GM12878 (cell line): ENCODE results near the gene CANX. TPM values are rescaled to one million over a fixed set of nuclear protein-coding genes. Genes with fewer than 3 reads are reported as not detected.

Source experiments
- FOXK2 ChIP-seq: fragments of 450-650 bp; IDR thresholded peaks from 2 replicates; pipeline ENCODE4 v1.6.1; 2017; ENCODE audit warnings: mild to moderate bottlenecking, moderate library complexity
- GATAD2B ChIP-seq: fragments of 450-650 bp; conservative IDR thresholded peaks from 2 replicates; pipeline ENCODE4 v1.6.1; 2017; ENCODE audit warnings: low read depth, mild to moderate bottlenecking, moderate library complexity
- NFXL1 ChIP-seq: fragments of 450-650 bp; IDR thresholded peaks from 2 replicates; pipeline ENCODE4 v1.6.1; 2017; ENCODE audit warnings: antibody characterized with exemption, mild to moderate bottlenecking, borderline replicate concordance
- NKRF ChIP-seq: fragments of 450-650 bp; conservative IDR thresholded peaks from 2 replicates; pipeline ENCODE4 v1.6.1; 2017; ENCODE audit warnings: mild to moderate bottlenecking, moderate library complexity
- SIN3A ChIP-seq: IDR thresholded peaks from 2 replicates; pipeline ENCODE4 v1.6.1; 2012; ENCODE audit warnings: low read depth, low read length, improper control_type of control experiment
- ZBED1 ChIP-seq: IDR thresholded peaks from 2 replicates; pipeline ENCODE4 v1.6.1; 2016; ENCODE audit warnings: borderline replicate concordance
- polyA plus RNA-seq, 11 experiments: library from polyadenylated mRNA; depleted of rRNA in 4 of 11; unstranded in 6 of 11; stranded (reverse) in 5 of 11; fragments of >200 nt; fragmentation: Nextera tagmentation in 4 of 11; fragmentation: Illumina TruSeq in 1 of 11; extraction: Ambion mirVana in 4 of 11; extraction: Trizol in 1 of 11; gene quantifications; 1 replicate in 1 of 11; 2 replicates in 10 of 11; pipeline versions ENCODE4 v1.2.1 to v1.2.3, GENCODE V29; 2011 to 2016; ENCODE audit warnings: inconsistent platforms in 2 of 11, missing spikeins in 2 of 11, low read depth in 1 of 11
- total RNA-seq, 4 experiments: library from RNA; depleted of rRNA in 3 of 4; stranded (reverse); fragments of >200 nt in 3 of 4; fragmentation: Illumina TruSeq in 1 of 4; extraction: Trizol in 1 of 4; gene quantifications; 2 replicates each; pipeline versions ENCODE4 v1.2.1 to v1.2.3, GENCODE V29; 2013 to 2021
- TF ChIP-seq, protein P1 (sequence below): IDR thresholded peaks from 2 replicates; pipeline ENCODE4 v1.6.1; 2012; ENCODE audit warnings: low read depth, low read length, improper control_type of control experiment
- TF ChIP-seq, protein P2 (sequence below): IDR thresholded peaks from 2 replicates; pipeline ENCODE4 v1.6.1; 2011; ENCODE audit warnings: low read depth, low read length, improper control_type of control experiment, borderline replicate concordance
- TF ChIP-seq, protein P3 (sequence below): fragments of 450-650 bp; IDR thresholded peaks from 2 replicates; pipeline ENCODE4 v1.6.1; 2014; ENCODE audit warnings: mild to moderate bottlenecking

The CANX gene
- total and polyA plus RNA-seq, 10 of the 15 experiments (the other 5 are each of a cell fraction or from before 2014, with no cell fraction given), result 78.2 to 602 (median 412) TPM

- TF ChIP-seq GATAD2B (no peak), NKRF (no peak), SIN3A (no peak), ZBED1 (no peak), FOXK2 (no peak), NFXL1 (no peak)
- TF ChIP-seq, protein P1, sequence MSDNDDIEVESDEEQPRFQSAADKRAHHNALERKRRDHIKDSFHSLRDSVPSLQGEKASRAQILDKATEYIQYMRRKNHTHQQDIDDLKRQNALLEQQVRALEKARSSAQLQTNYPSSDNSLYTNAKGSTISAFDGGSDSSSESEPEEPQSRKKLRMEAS, result no peak
- TF ChIP-seq, protein P2, sequence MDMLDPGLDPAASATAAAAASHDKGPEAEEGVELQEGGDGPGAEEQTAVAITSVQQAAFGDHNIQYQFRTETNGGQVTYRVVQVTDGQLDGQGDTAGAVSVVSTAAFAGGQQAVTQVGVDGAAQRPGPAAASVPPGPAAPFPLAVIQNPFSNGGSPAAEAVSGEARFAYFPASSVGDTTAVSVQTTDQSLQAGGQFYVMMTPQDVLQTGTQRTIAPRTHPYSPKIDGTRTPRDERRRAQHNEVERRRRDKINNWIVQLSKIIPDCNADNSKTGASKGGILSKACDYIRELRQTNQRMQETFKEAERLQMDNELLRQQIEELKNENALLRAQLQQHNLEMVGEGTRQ, result no peak
- TF ChIP-seq, protein P3, sequence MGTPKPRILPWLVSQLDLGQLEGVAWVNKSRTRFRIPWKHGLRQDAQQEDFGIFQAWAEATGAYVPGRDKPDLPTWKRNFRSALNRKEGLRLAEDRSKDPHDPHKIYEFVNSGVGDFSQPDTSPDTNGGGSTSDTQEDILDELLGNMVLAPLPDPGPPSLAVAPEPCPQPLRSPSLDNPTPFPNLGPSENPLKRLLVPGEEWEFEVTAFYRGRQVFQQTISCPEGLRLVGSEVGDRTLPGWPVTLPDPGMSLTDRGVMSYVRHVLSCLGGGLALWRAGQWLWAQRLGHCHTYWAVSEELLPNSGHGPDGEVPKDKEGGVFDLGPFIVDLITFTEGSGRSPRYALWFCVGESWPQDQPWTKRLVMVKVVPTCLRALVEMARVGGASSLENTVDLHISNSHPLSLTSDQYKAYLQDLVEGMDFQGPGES, result no peak
- TF ChIP-seq, all 136 proteins: peak for 0
Observed at GRCh38 chr5:179777456-179777855, 78.7 kb downstream of the CANX start (continued).
